Caco-2 (cell line): ENCODE measurements around the gene PDLIM1. TPM values are rescaled to one million over a fixed set of nuclear protein-coding genes. Genes with fewer than 3 reads are reported as not detected.

ENCODE experiments used
- BruUV-seq: library from RNA; stranded (reverse); fragments of 400-500 nt; replicated peaks from 2 replicates; lab custom pipeline; 2021; lab: Mats Ljungman, UMichigan
- CTCF ChIA-PET: fragments of 300-600 bp; sonication (Branson Sonifier 250); formaldehyde crosslinking; loops from one replicate; lab custom pipeline; 2022; ENCODE audit warnings: antibody characterized with exemption; lab: Charles Lee
- POLR2A ChIA-PET: fragments of 300-600 bp; sonication (Branson Sonifier 250); formaldehyde crosslinking; loops from one replicate; lab custom pipeline; 2022; ENCODE audit warnings: antibody characterized with exemption; lab: Charles Lee
- DNase-seq, 2 experiments: peaks; one replicate each; pipeline versions ENCODE4 v3.0.0 to v3.0.0-alpha.2; 2020 to 2022
- H3K27me3 ChIP-seq: replicated peaks from 2 replicates; pipeline ENCODE4 v1.6.0; 2011; ENCODE audit warnings: low read length; ENCODE audit not compliant: control insufficient read depth, insufficient read depth
- H3K36me3 ChIP-seq: 2 replicates; pipeline ENCODE4 v1.5.1; 2011; ENCODE audit warnings: low read length; ENCODE audit not compliant: control insufficient read depth, insufficient read depth
- H3K4me1 ChIP-seq: fragments of 250-450 bp; sonication (Bioruptor Pico); 2 replicates; pipeline ENCODE4 v1.5.1; 2020; ENCODE audit warnings: mild to moderate bottlenecking
- H3K4me3 ChIP-seq: 2 replicates; pipeline ENCODE4 v1.5.1; 2011; ENCODE audit warnings: low read depth, mild to moderate bottlenecking, control low read depth, low read length
- H3K9me3 ChIP-seq: fragments of 250-450 bp; sonication (Bioruptor Pico); 2 replicates; pipeline ENCODE4 v1.5.1; 2020; ENCODE audit warnings: mild to moderate bottlenecking, moderate library complexity
- H3K27ac Mint-ChIP-seq: one replicate; pipeline ENCODE4 v1.8.0; 2022; ENCODE audit warnings: mixed read lengths; ENCODE audit not compliant: unreplicated experiment
- H3K27me3 Mint-ChIP-seq: one replicate; pipeline ENCODE4 v1.8.0; 2022; ENCODE audit warnings: mixed read lengths; ENCODE audit not compliant: insufficient read depth, unreplicated experiment
- H3K36me3 Mint-ChIP-seq: one replicate; pipeline ENCODE4 v1.8.0; 2022; ENCODE audit warnings: mild to moderate bottlenecking, mixed read lengths; ENCODE audit not compliant: insufficient read depth, unreplicated experiment
- H3K4me1 Mint-ChIP-seq: one replicate; pipeline ENCODE4 v1.8.0; 2022; ENCODE audit warnings: low read depth, mixed read lengths; ENCODE audit not compliant: unreplicated experiment
- H3K4me3 Mint-ChIP-seq: one replicate; pipeline ENCODE4 v1.8.0; 2022; ENCODE audit warnings: mild to moderate bottlenecking, moderate library complexity, mixed read lengths; ENCODE audit not compliant: unreplicated experiment
- H3K9me3 Mint-ChIP-seq: one replicate; pipeline ENCODE4 v1.8.0; 2022; ENCODE audit warnings: mixed read lengths; ENCODE audit not compliant: unreplicated experiment
- CTCF ChIP-seq, 2 experiments: fragments of 200-600 bp in 1 of 2; IDR thresholded peaks; 1 replicate in 1 of 2; 2 replicates in 1 of 2; pipeline versions ENCODE4 v1.5.1 to v1.8.0; 2011 to 2022; ENCODE audit warnings: antibody characterized with exemption in 1 of 2, control low read depth in 1 of 2, inconsistent platforms in 1 of 2, low read depth in 1 of 2, low read length in 1 of 2, mild to moderate bottlenecking in 1 of 2, moderate library complexity in 1 of 2; ENCODE audit not compliant: insufficient read depth in 1 of 2, severe bottlenecking in 1 of 2, unreplicated experiment in 1 of 2
- intact Hi-C: fragments of 100-400 bp; cut with micrococcal nuclease; formaldehyde crosslinking; loops from one replicate; pipeline ENCODE4 v1.10.0; 2022; ENCODE audit not compliant: unreplicated experiment
- total RNA-seq: library from RNA; stranded (reverse); gene quantifications from 2 replicates; pipeline ENCODE4 v1.2.3, GENCODE V29; 2022

The PDLIM1 gene
- total RNA-seq, 1 experiment from 2014 or later = 506 TPM

GRCh38 chr10:95303950-95304349 lies 13.1 kb upstream of the PDLIM1 start:
- H3K27me3 Mint-ChIP-seq = no peaks in the 10 kb centered on the region
- H3K9me3 ChIP-seq = no peaks in the 10 kb centered on the region
- H3K36me3 ChIP-seq = no peaks in the 10 kb centered on the region
- no TSS peak for BruUV-seq
- CTCF ChIA-PET = interaction anchor here (0.8 kb wide), 1 partner anchor 26 kb away, joined by 3 read pairs; no protein-coding TSS in a partner anchor
- H3K27me3 ChIP-seq = no peaks in the 10 kb centered on the region
- DNase-seq = no peak
- no peak for TF ChIP-seq CTCF (IDR thresholded peaks at IDR 0.05; ENCODE audit: insufficient read depth in 1 of 2, low read depth in 1 of 2, low read length in 1 of 2, severe bottlenecking in 1 of 2, unreplicated experiment in 1 of 2)
- no peak overlapping the region for H3K27ac Mint-ChIP-seq
- H3K36me3 Mint-ChIP-seq = no peaks in the 10 kb centered on the region
- no peaks in the 10 kb centered on the region for H3K9me3 Mint-ChIP-seq
- intact Hi-C loops = no loop called here
- POLR2A ChIA-PET = no interaction called here
- peaks cover 13% of the 10 kb centered on the region for H3K4me1 Mint-ChIP-seq
- peaks cover 56% of the 10 kb centered on the region for H3K4me1 ChIP-seq
- no peak overlapping the region for H3K4me3 Mint-ChIP-seq
- no peak overlapping the region for H3K4me3 ChIP-seq

GRCh38 chr10:95303535-95303934 lies 12.7 kb upstream of the PDLIM1 start:
- ChIA-PET CTCF (no interaction called here), POLR2A (no interaction called here)
- H3K9me3 Mint-ChIP-seq = no peaks in the 10 kb centered on the region
- DNase-seq = no peak
- H3K36me3 Mint-ChIP-seq = no peaks in the 10 kb centered on the region
- no peak overlapping the region for H3K4me3 Mint-ChIP-seq
- intact Hi-C loops = no loop called here
- peaks cover 51% of the 10 kb centered on the region for H3K4me1 ChIP-seq
- H3K27me3 ChIP-seq = no peaks in the 10 kb centered on the region
- no peaks in the 10 kb centered on the region for H3K27me3 Mint-ChIP-seq
- H3K9me3 ChIP-seq = no peaks in the 10 kb centered on the region
- H3K27ac Mint-ChIP-seq = no peak overlapping the region
- H3K4me3 ChIP-seq = no peak overlapping the region
- no peaks in the 10 kb centered on the region for H3K36me3 ChIP-seq
- TF ChIP-seq CTCF (IDR thresholded peaks at IDR 0.05; ENCODE audit: insufficient read depth in 1 of 2, low read depth in 1 of 2, low read length in 1 of 2, severe bottlenecking in 1 of 2, unreplicated experiment in 1 of 2) = no peak
- BruUV-seq = no TSS peak
- peaks cover 9% of the 10 kb centered on the region for H3K4me1 Mint-ChIP-seq

- no peaks in the 10 kb centered on the region for H3K27me3 ChIP-seq
Measured at GRCh38 chr10:95300022-95300539, 9.3 kb upstream of the PDLIM1 start.

More at GRCh38 chr10:95300022-95300539, 9.3 kb upstream of the PDLIM1 start:
- no peaks in the 10 kb centered on the region for H3K9me3 Mint-ChIP-seq
- ChIA-PET POLR2A (no interaction called here), CTCF (no interaction called here)
- Histone ChIP-seq H3K9me3 (no peaks in the 10 kb centered on the region), H3K4me1 (peaks cover 20% of the 10 kb centered on the region), H3K36me3 (no peaks in the 10 kb centered on the region), H3K4me3 (no peak overlapping the region)
- H3K36me3 Mint-ChIP-seq = no peaks in the 10 kb centered on the region
- no peaks in the 10 kb centered on the region for H3K27me3 Mint-ChIP-seq
- H3K27ac Mint-ChIP-seq = no peak overlapping the region
- H3K4me3 Mint-ChIP-seq = no peak overlapping the region
- no peaks in the 10 kb centered on the region for H3K4me1 Mint-ChIP-seq
- intact Hi-C loops = no loop called here
- BruUV-seq = no TSS peak
- no peak for TF ChIP-seq CTCF (IDR thresholded peaks at IDR 0.05; ENCODE audit: insufficient read depth in 1 of 2, low read depth in 1 of 2, low read length in 1 of 2, severe bottlenecking in 1 of 2, unreplicated experiment in 1 of 2)
- no peak for DNase-seq
